Fibroblast of upper back skin (primary cell): ENCODE data around the gene LBX2.
"Not testable (repeated sequence)": the region's sequence is repeated elsewhere in the genome, so short reads cannot be mapped to it uniquely, and the experiment has no call there.

ENCODE experiments used
- DNase-seq: peaks from one replicate; pipeline ENCODE4 v3.0.0-alpha.2; 2013

LBX2 gene

DNA sequence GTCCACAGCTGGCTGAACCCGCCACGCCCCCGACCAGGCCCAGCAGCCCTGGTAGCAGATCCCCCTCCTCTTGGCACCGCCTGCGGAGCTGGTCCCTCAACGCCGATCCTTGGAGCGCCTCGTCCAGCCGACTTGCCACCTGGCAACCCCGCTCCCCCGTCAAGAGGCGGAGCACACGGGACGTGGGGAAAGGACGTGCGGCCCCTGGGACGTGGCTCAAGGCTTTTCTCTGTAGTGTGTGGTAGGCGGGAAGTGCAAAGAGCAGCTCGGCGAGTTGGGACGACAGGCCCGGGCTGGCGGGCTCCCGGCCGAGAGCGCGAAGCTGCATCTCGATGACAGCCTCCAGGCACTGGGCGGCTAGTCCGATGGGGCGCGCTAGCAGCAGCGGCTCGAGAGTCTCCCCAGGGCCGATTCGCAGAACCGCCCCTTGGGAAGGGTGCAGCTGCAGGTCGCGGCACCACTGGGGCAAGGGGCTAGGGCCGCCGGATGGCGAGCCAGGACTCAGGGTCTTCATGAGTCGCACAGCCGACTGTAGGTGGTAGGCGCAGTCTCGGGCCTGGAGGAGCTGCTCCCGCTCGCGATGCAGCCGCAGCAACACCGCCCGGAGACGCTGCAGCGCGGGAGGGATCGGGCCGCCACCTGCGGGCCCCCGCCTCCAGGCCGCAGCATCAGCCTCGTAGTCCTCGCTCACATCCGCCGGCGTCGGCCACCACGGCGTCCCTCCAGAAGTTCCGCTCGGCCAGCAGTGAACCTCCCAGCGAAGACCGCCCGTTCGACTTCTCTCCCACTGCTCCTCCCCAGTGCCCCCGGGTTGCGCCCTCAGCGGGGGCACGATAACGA is 17.2 kb downstream of the LBX2 start:
- DNase-seq, result peak; percentile 36

DNA sequence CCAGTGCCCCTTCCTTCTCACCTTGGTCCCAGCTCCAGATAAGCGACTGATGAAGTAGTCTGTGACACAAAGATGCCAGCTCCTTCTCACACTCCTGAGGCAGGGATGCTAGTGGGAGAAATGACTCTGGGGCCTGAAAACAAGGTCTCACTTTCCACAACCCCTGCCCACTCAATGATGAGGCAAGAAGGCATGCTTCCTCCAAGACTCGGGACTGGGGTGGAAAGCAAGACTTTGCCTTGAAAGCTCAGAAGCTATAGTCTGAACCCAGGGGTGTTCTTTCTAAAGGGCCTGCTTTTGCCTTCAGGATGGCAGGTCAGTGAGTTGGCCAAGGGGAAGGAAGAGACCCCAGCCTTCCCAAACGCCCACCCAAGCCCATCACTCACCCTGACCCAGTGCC is 18.0 kb downstream of the LBX2 start:
- DNase-seq, result no peak

DNA sequence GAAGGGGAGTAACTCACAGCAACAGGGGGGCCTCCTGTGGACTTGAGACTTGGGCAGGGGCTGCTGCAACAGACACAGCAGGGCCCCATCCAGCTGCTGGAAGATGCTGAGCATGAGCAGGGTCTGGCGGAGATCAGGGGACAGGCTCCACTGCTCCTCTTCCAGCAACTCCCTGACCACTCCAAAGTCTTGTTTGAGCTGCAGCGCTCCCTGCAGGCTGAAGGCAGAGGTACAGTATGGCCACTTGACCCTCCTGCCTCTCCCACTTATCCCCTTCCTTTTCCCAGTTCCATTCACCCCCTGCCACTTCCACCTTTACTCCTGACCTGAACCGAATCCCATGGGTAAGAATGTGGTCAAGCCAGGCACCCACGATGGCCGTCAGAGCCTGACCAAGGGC is 24.5 kb downstream of the LBX2 start:
- no peak for DNase-seq

DNA sequence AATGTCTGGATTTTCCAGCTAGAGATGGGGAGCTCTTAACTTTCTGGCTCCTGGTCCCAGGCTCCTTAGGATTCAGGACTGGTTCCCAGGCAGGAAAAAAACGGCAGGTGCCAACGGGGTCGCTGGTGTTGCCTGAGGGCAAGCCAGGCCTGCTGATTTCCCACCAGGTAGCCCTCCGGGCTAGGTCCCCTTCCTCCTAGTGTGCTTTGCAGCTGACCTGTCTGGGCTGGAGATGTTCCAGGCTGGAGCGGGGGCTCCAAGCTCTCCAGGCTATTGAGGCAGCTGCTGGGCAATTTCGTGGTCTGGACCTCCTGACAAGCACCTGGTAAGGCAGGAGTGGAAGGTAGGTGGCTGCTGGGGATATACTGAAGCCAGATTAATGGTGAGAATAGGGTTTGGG is 24.9 kb downstream of the LBX2 start:
- DNase-seq, result no peak

DNA sequence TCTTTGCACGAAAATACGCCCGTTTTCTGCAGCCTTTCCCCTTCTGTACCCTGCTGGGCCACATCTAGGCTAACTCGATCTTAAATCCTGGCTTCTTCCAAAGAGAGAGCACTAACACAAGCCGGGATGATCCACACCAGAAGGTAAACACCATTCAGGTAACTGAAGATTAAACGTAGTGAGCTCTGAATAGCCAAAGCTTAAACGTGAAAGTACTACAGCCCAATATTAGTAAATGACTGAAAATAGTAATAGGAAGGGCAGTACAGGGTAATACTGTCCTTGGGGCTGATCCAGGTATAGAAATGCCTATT is 26.5 kb downstream of the LBX2 start:
- DNase-seq, result no peak

DNA sequence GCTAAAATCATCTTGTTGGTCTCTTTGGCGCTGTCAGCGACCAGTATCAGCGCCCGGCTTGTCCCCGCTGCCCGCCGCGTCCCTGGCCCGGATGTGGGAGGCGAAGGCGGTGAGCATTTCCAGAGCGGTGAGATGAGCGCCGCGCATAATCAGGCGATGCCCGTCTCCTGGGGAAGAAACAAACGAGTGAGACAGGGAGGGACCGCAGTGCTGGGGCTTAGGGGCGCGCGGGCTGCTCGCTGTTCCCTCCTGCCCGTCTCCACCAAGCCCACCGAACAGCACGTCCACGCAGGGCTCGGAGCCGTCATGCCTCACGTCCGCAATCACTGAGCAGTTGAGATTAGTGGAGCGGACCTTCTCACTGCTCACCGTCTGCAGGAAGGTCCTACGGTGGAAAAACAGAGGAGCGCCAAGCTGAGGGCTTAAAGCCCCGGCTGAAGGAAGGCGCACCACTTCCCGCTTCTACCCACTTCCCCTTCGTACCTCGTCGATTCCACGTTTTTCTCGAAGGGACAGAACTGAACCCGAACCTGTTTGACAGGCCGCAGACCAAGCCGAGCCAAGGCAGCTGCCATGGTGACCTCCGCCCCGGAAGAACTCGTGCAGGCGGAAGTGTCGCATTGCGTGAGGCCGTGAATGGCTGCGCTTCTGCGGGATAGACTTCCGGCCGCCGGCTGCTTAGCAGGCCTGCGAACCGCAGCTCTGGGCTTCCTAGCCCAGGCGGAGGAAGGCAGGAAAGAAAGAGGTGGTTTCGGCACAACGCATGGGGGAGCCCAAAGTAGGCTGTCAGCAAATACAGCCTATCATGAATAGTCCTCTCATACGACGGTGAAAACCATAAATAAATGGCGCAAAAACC is 27.1 kb downstream of the LBX2 start, which contains the start of gene MRPL53:
TSS of gene MRPL53 (minus strand) at position 595 of the 859 bp plus-strand sequence. CDS start at position 575, 20 bp downstream.
- DNase-seq, result peak; percentile 94

DNA sequence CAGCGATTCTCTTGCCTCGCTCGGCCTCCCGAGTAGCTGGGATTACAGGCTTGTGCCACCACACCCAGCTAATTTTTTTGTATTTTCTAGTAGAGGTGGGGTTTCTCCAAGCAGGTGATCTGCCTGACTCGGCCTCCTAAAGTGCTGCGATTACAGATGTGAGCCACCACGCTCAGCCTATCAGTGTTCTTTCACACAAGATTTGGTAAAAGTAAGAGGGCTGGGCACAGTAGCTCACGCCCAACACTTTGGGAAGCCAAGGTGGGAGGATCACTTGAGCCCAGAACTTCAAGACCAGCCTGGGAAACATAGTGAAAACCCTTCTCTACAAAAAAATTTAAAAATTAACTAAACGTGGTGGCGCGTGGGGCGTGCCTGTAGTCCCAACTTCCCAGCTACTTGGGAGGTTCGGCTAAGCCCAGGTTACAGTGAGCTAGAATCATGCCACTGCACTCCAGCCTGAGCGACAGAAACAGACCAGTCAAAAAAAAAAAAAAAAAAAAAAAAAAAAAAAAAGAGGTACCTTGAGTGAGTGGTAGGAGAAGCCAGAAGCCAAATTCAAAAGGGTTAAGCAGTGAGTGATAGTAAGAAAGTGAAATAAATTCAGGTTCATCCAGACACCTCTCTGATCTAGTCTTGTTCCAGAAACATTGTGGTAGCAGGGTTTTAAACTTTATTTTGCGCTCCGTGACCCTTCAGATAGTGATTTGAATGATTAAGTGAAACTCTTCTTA is 27.9 kb downstream of the LBX2 start:
- no peak for DNase-seq

DNA sequence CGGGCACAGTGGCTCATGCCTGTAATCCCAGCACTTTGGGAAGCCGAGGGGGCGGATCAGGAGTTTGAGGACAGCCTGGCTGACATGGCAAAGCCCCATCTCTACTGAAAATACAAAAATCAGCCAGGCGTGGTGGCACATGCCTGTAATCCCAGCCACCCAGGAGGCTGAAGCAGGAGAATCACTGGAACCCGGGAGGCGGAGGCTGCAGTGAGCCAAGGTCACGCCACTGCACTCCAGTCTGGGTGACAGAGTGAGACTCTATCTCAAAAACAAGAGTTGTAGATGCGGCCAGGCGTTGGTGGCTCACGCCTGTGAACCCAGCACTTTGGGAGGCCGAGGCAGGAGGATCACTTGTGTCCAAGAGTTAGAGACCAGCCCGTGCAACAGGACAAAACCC is 28.7 kb downstream of the LBX2 start:
- not testable (repeated sequence) for DNase-seq

DNA sequence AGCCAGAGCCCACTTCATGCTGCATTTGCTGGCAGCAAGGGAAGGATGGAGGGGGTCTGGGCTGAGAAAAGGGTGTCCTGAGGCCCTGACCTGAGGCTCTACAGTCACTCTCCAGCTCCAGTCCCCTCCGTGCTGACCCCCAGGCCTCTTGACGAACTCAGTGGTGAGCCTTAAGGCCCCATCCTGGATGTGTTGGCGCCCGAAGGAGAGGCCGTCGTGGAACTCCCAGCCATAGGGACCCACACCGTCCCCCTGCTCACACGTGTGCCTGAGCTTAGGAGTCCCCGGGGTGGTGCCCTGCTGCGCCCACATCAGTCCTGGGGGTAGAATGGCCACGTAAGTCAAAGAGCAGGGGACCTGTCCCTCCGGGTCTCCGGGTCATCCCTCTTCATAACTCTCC is 35.0 kb downstream of the LBX2 start:
- DNase-seq, result no peak

DNA sequence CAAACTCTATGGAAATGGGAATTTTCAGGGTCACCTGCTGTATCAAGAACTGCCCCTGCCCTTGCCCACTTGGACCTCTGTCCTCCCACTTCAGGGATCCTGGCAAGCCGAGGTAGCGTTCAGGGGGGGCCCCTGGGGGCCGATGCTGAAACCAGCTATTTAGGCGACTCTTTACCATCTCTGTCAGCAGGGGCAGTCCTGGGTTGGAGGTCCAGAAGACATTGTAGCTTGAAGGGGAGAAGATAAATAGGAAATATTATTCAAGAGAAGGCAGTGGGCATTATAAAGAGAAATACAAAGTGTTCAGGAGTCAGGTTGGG is 36.7 kb downstream of the LBX2 start:
- DNase-seq, result no peak

DNA sequence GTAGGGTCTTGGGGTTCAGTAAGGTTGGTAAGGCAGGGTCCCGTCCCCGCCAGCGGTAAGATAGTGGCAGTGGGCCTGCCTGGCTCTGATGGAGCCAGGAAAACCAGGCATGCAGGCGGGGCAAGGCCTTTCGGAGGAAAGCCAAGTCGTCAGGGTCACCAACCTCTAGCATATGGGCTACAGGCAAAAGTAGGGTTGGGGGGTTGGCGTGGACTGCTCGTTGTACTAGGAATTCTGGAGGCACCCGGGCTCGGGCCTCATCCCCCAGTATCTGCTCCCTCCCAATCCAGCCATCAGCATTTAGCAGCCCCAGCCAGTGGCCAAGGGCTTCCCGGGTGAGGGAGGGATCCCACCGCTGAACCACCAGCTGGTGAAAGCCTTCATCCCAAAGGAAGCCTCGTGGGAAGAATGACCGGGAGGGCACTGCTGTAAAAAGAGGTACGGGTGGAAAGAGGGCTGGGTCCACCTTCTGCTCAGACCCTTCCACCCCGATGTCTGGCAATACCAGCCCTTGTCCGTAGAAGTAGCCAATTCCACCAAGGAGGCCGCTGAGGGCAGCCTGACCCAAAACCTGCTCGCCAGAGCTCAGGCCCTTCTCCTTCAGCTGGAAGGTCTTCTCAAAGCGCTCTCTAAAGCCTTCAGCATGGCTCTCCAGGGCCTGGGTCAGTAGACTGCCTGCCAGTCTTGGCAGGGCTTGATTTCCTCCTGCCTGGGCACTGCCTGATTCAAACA is 37.2 kb downstream of the LBX2 start:
- DNase-seq, result no peak

DNA sequence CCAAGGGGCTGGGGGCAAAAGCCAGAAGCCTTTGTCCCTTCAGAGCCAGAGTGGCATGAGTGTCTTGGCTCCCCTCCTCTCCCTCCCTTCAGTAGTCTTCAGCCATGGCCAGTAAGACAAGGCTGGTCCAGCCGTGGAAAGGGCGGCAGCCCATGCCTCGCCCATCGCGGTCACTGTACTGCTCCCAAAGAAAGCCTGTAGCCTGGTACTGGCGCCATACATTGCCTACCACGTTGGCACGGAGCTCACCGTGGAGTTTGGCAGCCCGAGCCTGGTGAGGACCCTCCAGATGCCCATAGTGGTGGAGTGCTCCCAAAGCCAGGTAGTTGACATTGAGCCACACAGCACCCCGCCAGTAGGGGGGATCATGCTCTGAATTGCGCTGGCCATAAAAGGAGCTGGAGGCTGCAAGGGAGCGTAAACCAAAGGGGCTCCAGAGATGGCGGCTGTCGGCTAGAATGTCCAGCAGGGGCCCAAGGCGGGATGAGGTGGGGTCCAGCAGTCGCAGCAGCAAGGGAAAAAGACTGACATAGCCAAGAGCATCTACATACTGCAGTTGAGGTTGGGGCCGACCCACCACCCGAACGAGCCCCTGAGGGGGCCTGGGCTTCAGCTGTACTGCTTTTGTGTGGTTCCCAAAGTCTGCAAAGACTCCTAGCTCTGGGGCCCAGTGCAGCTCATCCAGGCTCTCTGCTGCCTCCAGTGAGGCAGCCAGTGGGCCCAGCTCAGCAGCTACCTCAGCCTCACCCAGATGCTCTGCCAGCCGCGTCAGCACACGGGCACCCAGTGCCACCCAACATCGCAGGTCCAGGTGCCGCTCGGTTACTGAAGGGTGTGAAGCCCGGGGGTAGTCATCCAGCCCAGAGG is 38.0 kb downstream of the LBX2 start:
- no peak for DNase-seq

DNA sequence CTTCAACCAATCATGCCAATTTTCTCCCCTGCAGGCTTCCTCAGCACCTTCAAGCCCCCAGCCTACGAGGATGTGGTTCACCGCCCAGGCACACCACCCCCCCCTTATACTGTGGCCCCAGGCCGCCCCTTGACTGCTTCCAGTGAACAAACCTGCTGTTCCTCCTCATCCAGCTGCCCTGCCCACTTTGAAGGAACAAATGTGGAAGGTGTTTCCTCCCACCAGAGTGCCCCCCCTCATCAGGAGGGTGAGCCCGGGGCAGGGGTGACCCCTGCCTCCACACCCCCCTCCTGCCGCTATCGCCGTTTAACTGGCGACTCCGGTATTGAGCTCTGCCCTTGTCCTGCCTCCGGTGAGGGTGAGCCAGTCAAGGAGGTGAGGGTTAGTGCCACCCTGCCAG is 39.2 kb downstream of the LBX2 start:
- not testable (repeated sequence) for DNase-seq

DNA sequence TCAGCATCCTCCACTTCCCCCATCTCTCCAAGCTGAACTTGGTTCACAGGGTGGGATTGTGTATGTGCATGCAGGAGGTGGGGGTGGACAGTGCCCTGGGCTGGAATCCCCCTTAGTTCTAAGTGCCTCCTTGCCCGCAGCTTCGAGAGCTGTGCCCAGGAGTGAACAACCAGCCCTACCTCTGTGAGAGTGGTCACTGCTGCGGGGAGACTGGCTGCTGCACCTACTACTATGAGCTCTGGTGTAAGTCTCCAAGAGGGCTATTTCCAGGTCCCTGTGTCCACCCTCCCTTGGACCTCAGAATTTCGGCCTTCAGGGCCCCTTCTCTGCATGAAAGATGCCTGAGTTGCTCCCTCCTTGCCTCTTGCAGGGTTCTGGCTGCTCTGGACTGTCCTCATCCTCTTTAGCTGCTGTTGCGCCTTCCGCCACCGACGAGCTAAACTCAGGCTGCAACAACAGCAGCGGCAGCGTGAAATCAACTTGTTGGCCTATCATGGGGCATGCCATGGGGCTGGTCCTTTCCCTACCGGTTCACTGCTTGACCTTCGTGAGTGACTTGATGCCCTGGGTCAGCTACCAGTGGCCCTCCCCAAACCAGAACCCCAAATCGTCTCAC is 39.8 kb downstream of the LBX2 start:
- DNase-seq, result not testable (repeated sequence)

DNA sequence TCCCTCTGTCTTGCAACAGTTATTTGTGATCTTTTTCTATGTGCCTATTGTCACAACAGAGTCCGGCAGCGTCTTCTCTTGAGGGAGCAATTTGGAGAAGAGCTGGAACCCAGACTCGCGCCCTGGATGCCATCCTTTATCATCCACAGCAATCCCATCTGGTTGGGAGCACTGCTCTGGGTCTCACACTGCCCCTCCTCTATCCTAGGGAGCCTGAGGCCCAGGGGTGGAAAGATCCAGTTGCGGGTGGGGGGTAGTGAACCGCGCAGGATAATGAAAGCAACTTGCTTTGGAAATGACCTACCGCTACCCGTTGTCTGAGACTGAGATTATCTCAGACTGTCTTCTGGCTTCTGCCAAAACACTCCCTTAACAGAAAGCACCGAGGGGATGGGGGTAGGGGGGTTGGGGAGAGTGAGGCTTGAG is 40.5 kb downstream of the LBX2 start:
- DNase-seq, result no peak

DNA sequence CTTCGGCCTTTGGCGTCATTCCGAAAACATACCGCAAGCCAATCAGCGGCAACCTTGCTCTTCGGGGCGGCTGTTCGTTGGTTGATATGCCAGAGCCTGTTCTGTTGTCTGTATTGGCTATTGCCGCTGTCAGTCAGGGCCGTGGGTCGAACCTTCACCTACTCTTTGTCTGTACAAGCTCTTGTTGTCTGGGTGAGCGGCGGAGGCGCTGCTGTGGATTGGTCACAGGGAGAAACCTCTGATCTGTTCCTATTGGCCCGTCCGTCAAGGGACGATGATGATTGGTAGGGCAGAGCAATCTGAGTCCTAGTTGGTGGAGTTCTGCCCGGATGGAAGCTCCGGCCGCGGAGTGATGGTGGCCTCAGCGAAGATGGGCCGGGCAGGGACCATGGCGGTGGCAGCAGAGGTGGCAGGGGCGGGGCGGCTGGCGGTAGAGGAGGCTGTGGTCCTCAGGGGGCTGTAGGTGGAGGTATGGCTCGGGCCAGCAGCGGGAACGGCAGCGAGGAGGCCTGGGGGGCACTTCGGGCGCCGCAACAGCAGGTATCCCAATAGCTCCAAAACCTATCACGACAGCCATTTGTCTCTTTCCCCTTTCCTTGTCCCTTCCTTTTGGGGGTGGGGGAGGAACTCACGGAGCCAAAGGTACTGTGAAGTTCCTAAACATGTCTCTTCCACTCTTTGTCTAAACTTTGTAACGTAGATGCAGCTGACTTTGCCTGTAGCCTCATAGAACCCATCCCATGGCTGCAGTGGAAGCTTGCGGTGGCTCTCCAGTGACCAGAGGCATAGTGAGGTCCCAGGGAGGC is 41.1 kb downstream of the LBX2 start, which contains the start of gene WBP1:
TSS of gene WBP1 (plus strand) at position 307 of the 806 bp plus-strand sequence. CDS start at position 472, 165 bp downstream.
- DNase-seq, result peak; percentile 100

DNA sequence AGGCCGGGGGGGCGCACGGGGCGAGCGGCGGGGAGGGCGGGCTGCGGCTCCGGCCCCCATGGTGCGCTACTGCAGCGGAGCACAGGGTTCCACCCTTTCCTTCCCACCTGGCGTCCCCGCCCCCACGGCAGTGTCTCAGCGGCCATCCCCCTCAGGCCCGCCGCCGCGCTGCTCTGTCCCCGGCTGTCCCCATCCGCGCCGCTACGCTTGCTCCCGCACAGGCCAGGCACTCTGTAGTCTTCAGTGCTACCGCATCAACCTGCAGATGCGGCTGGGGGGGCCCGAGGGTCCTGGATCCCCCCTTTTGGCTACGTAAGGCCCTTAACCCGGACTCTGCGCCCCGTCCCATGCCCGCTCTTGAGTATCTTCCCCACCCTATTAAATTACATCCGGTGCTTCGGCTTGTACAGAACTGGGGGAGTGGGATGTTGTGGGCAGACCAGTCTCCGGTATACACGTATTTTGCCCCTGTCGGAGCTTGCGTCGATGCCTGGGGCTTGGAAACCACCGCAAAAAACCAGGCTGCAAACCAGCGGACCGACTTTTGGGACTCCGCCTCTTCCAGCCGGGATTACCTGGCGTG is 41.8 kb downstream of the LBX2 start:
- DNase-seq, result no peak

DNA sequence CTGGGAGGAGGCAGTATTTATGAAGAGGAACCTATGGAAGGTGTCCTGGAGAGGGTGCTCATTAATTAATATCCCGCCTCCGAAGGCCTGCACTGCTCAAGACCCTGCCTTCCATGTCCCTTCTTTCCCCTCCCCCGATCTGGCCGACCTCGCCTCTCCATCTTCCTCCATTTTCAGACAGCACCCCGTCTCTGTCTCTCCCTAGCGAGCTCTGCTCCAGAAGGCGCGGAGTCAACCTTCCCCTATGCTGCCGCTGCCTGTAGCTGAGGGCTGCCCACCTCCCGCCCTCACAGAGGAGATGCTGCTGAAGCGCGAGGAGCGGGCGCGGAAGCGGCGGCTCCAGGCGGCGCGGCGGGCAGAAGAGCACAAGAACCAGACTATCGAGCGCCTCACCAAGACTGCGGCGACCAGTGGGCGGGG is 42.3 kb downstream of the LBX2 start:
- no peak for DNase-seq

DNA sequence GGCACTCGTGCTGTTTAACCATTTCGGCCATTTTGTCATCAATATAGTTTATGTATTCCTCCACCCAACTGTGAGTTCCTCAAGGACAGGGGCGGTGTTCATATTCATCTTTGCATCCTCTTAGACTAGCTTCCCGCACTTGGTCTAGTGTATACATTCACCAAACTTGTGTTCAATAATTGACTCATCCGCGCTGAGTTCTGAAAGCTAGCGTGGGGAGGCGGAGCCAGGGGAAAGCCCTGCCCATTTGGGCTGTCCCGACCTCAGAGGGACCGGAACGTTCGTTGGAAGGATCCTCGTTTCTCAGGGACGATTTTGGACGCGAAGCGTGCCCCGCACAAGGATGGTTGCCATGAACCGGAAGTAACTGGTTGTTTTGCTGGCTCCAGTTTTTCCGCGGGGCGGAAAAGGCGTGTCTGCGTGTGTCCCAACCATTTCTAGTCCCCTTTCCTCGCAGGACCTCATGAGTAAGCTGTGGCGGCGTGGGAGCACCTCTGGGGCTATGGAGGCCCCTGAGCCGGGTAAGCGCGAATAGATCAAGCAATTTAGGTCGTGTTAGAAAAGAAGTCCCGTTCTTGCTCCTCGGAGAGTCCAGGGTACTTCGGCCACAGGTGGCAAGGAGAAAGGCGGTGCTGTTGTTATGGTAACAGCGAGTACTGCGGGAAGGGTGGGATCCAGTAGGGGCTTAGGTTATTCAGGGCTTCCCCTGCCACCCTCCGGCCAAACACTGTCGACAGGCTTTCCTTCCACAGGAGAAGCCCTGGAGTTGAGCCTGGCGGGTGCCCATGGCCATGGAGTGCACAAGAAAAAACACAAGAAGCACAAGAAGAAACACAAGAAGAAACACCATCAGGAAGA is 44.5 kb downstream of the LBX2 start, which contains the start of gene INO80B:
TSS of gene INO80B (plus strand) at position 434 of the 858 bp plus-strand sequence. CDS start at position 464, 30 bp downstream.
- peak; percentile 98 for DNase-seq
